Placental epithelial cell (primary cell): ENCODE results near the gene ANO9. TPM values are rescaled to one million over a fixed set of nuclear protein-coding genes. Genes with fewer than 3 reads are reported as not detected.

Experiments
- small RNA-seq: library from RNA; depleted of rRNA; stranded (forward); fragments of <200 nt; gene quantifications from one replicate; pipeline ENCODE3, GENCODE V24; 2012
- total RNA-seq: library from RNA; depleted of rRNA; stranded (reverse); fragments of >200 nt; gene quantifications from 2 replicates; pipeline ENCODE4 v1.2.3, GENCODE V29; 2012

The ANO9 gene
- total RNA-seq, result 9.0 and 57.4 TPM in 2 replicates

GRCh38 chr11:441418-442274 lies at the start of gene ANO9:
Gene ANO9, minus strand, starts transcription at chr11:442011. Its CDS starts 85 bp downstream, at chr11:441926.

GRCh38 chr11:449889-450808 lies 8.3 kb upstream of the ANO9 start, which contains the start of gene PTDSS2:
Gene PTDSS2, plus strand, starts transcription at chr11:450279. Its CDS starts 177 bp downstream, at chr11:450456.

GRCh38 chr11:394034-394857 lies 47.6 kb downstream of the ANO9 start, which contains the start of gene PKP3:
Gene PKP3, plus strand, starts transcription at chr11:394209. Its CDS starts 84 bp downstream, at chr11:394293.

GRCh38 chr11:369336-370018 lies 72.3 kb downstream of the ANO9 start, which contains the start of gene B4GALNT4:
Gene B4GALNT4, plus strand, starts transcription at chr11:369499. Its CDS starts 305 bp downstream, at chr11:369804.

Small RNA genes within 50 kb of the gene (small RNA-seq; reads per million reads assigned to genes)
- gene RN7SL838P, result not detected

Other genes with a start within 250 kb of the ANO9 start
- gene SCGB1C1, start 248.9 kb downstream of the ANO9 start, total RNA-seq, result not detected in 2 replicates
- gene BET1L, start 234.6 kb downstream of the ANO9 start, total RNA-seq, result 36.1 and 40.4 TPM in 2 replicates
- gene RIC8A, start 234.3 kb downstream of the ANO9 start, total RNA-seq, result 162 and 298 TPM in 2 replicates
- gene SIRT3, start 205.7 kb downstream of the ANO9 start, total RNA-seq, result 12.6 and 13.3 TPM in 2 replicates
- 85.2 and 141 TPM in 2 replicates for gene PSMD13, start 205.0 kb downstream of the ANO9 start, total RNA-seq
- gene NLRP6, start 163.6 kb downstream of the ANO9 start, total RNA-seq, result not detected in 2 replicates
- 3.9 and 14.1 TPM in 2 replicates for gene PGGHG, start 152.9 kb downstream of the ANO9 start, total RNA-seq
- gene IFITM5, start 142.5 kb downstream of the ANO9 start, total RNA-seq, result not detected in 2 replicates
- 1.6 and 22.8 TPM in 2 replicates for gene IFITM2, start 134.2 kb downstream of the ANO9 start, total RNA-seq
- gene IFITM1, start 128.0 kb downstream of the ANO9 start, total RNA-seq, result 2.4 TPM in 1 of 2 replicates, not detected in the other
- 23.4 and 25.1 TPM in 2 replicates for gene IFITM3, start 121.2 kb downstream of the ANO9 start, total RNA-seq
- gene B4GALNT4, start 72.5 kb downstream of the ANO9 start, total RNA-seq, result 0.22 and 4.3 TPM in 2 replicates
- gene PKP3, start 47.8 kb downstream of the ANO9 start, total RNA-seq, result 417 and 687 TPM in 2 replicates
- gene SIGIRR, start 27.0 kb downstream of the ANO9 start, total RNA-seq, result 1.5 and 3.1 TPM in 2 replicates
- 24.3 and 36.5 TPM in 2 replicates for gene PTDSS2, start 8.3 kb upstream of the ANO9 start, total RNA-seq
- gene RNH1, start 65.2 kb upstream of the ANO9 start, total RNA-seq, result 283 and 353 TPM in 2 replicates
- gene HRAS, start 93.6 kb upstream of the ANO9 start, total RNA-seq, result 22.0 and 36.9 TPM in 2 replicates
- 0.22 and 1.6 TPM in 2 replicates for gene LRRC56, start 95.5 kb upstream of the ANO9 start, total RNA-seq
- 3.3 and 10.6 TPM in 2 replicates for gene LMNTD2, start 118.7 kb upstream of the ANO9 start, total RNA-seq
- gene RASSF7, start 119.0 kb upstream of the ANO9 start, total RNA-seq, result 53.0 and 66.8 TPM in 2 replicates
- gene PHRF1, start 134.5 kb upstream of the ANO9 start, total RNA-seq, result 32.5 and 38.1 TPM in 2 replicates
- gene IRF7, start 173.9 kb upstream of the ANO9 start, total RNA-seq, result 5.1 and 8.0 TPM in 2 replicates
- gene CDHR5, start 182.9 kb upstream of the ANO9 start, total RNA-seq, result not detected in 2 replicates
- not detected in 2 replicates for gene SCT, start 185.2 kb upstream of the ANO9 start, total RNA-seq
- not detected in 2 replicates for gene DRD4, start 195.3 kb upstream of the ANO9 start, total RNA-seq